CD14-positive monocyte (primary cell): ENCODE data around the gene COX7A2. TPM values are rescaled to one million over a fixed set of nuclear protein-coding genes. Genes with fewer than 3 reads are reported as not detected.
A peak's percentile ranks its signal among the peaks of the same experiment; 100 is the strongest.

Source experiments
- DNase-seq, 3 donors: peaks; one replicate each; pipeline ENCODE4 v3.0.0-alpha.2; 2011 to 2022
- H2AFZ ChIP-seq: 2 replicates; pipeline ENCODE4 v1.6.0; 2012; ENCODE audit warnings: mild to moderate bottlenecking, low read depth, low read length, inconsistent platforms; ENCODE audit not compliant: insufficient read depth, poor library complexity, severe bottlenecking
- H3K27ac ChIP-seq, 2 donors: 1 replicate in 1 of 2; 2 replicates in 1 of 2; pipeline ENCODE4 v1.5.1; 2012 to 2013; ENCODE audit warnings: low read length in 2 of 2, control low read depth in 1 of 2, inconsistent platforms in 1 of 2, low read depth in 1 of 2, mild to moderate bottlenecking in 1 of 2
- H3K27me3 ChIP-seq, 2 donors: one replicate each; pipeline versions ENCODE4 v1.6.0 to v1.6.1; 2011 to 2013; ENCODE audit warnings: low read length in 2 of 2; ENCODE audit not compliant: control insufficient read depth in 2 of 2, insufficient read depth in 2 of 2
- H3K36me3 ChIP-seq, 2 donors: replicated peaks in 1 of 2; 1 replicate in 1 of 2; 2 replicates in 1 of 2; pipeline versions ENCODE4 v1.5.1 to v1.6.1; 2012 to 2013; ENCODE audit warnings: low read length in 2 of 2, control low read depth in 1 of 2, inconsistent platforms in 1 of 2, mild to moderate bottlenecking in 1 of 2; ENCODE audit not compliant: insufficient read depth in 2 of 2, control insufficient read depth in 1 of 2
- H3K4me1 ChIP-seq, 2 donors: 1 replicate in 1 of 2; 2 replicates in 1 of 2; pipeline versions ENCODE4 v1.5.1 to v1.6.1; 2012 to 2013; ENCODE audit warnings: low read length in 2 of 2, control low read depth in 1 of 2, inconsistent platforms in 1 of 2, mild to moderate bottlenecking in 1 of 2, moderate library complexity in 1 of 2; ENCODE audit not compliant: insufficient read depth in 2 of 2, control insufficient read depth in 1 of 2
- H3K4me2 ChIP-seq: replicated peaks from 2 replicates; pipeline ENCODE3; 2012; ENCODE audit warnings: low read length, moderate library complexity, mild to moderate bottlenecking; ENCODE audit not compliant: poor library complexity, severe bottlenecking; ENCODE audit errors: extremely low read depth
- H3K4me3 ChIP-seq, 3 experiments: fragments of 200-600 bp in 1 of 3; sonication (generic) in 1 of 3; replicated peaks in 1 of 3; 1 replicate in 2 of 3; 2 replicates in 1 of 3; pipeline ENCODE4 v1.5.1; 2011 to 2013; ENCODE audit warnings: low read length in 3 of 3, mild to moderate bottlenecking in 3 of 3, control low read depth in 2 of 3, low read depth in 2 of 3, inconsistent platforms in 1 of 3, moderate library complexity in 1 of 3
- H3K79me2 ChIP-seq: 2 replicates; pipeline ENCODE4 v1.6.0; 2012; ENCODE audit warnings: mild to moderate bottlenecking, control low read depth, inconsistent platforms, low read length, moderate library complexity; ENCODE audit not compliant: insufficient read depth
- H3K9ac ChIP-seq: 2 replicates; pipeline ENCODE4 v1.6.0; 2017; ENCODE audit warnings: low read length, mild to moderate bottlenecking; ENCODE audit not compliant: insufficient read depth, poor library complexity, severe bottlenecking
- H3K9me3 ChIP-seq, 2 donors: replicated peaks in 1 of 2; 1 replicate in 1 of 2; 2 replicates in 1 of 2; pipeline versions ENCODE4 v1.5.1 to v1.6.1; 2012 to 2013; ENCODE audit warnings: low read length in 2 of 2, control low read depth in 1 of 2; ENCODE audit not compliant: control insufficient read depth in 1 of 2, insufficient read depth in 1 of 2
- H4K20me1 ChIP-seq: 2 replicates; pipeline ENCODE4 v1.6.0; 2012; ENCODE audit warnings: mild to moderate bottlenecking, low read length, control low read depth, moderate library complexity; ENCODE audit not compliant: insufficient read depth
- H3K27ac Mint-ChIP-seq, 7 donors: one replicate each; pipeline ENCODE4 v1.8.0; 2020; ENCODE audit warnings: mild to moderate bottlenecking in 7 of 7, mixed read lengths in 7 of 7, moderate library complexity in 6 of 7, inconsistent platforms in 2 of 7
- H3K27me3 Mint-ChIP-seq, 3 donors: one replicate each; pipeline ENCODE4 v1.8.0; 2021 to 2022; ENCODE audit warnings: low read depth in 3 of 3, mild to moderate bottlenecking in 3 of 3, mixed read lengths in 3 of 3, moderate library complexity in 3 of 3, inconsistent platforms in 1 of 3
- H3K36me3 Mint-ChIP-seq, 2 donors: one replicate each; pipeline ENCODE4 v1.8.0; 2020; ENCODE audit warnings: mixed read lengths in 2 of 2, inconsistent platforms in 1 of 2, mild to moderate bottlenecking in 1 of 2
- H3K4me1 Mint-ChIP-seq: one replicate; pipeline ENCODE4 v1.8.0; 2020; ENCODE audit warnings: mild to moderate bottlenecking, mixed read lengths
- H3K4me3 Mint-ChIP-seq, 2 donors: one replicate each; pipeline ENCODE4 v1.8.0; 2020; ENCODE audit warnings: mild to moderate bottlenecking in 2 of 2, mixed read lengths in 2 of 2, moderate library complexity in 1 of 2
- H3K9me3 Mint-ChIP-seq, 7 donors: one replicate each; pipeline ENCODE4 v1.8.0; 2020 to 2022; ENCODE audit warnings: mixed read lengths in 7 of 7, mild to moderate bottlenecking in 6 of 7, moderate library complexity in 6 of 7, inconsistent platforms in 2 of 7
- CTCF ChIP-seq: fragments of 200-600 bp; IDR thresholded peaks from one replicate; pipeline ENCODE4 v1.8.0; 2022; ENCODE audit warnings: antibody characterized with exemption, mild to moderate bottlenecking
- WGBS: methylation state at CpG from one replicate; pipeline ENCODE4 v1.1.5; 2013; ENCODE audit warnings: missing lambda C conversion rate; ENCODE audit not compliant: insufficient coverage; 5-methylcytosine and 5-hydroxymethylcytosine counted together
- intact Hi-C, 2 donors: fragments of 100-400 bp; cut with micrococcal nuclease; formaldehyde crosslinking; loops; one replicate each; pipeline versions ENCODE4 v1.15.0 to v1.15.1; 2023
- polyA plus RNA-seq, 3 donors: library from polyadenylated mRNA; depleted of rRNA in 1 of 3; unstranded in 2 of 3; stranded (reverse) in 1 of 3; fragments of 300-500 nt in 2 of 3; fragments of >200 nt in 1 of 3; fragmentation: Illumina TruSeq in 2 of 3; gene quantifications; 1 replicate in 2 of 3; 2 replicates in 1 of 3; pipeline ENCODE4 v1.2.3, GENCODE V29; 2012 to 2021

The COX7A2 gene
- polyA plus RNA-seq, 3 donors = 175 to 846 (median 798) TPM

GRCh38 chr6:75279418-75279817 lies 35.8 kb upstream of the COX7A2 start:
- H3K9me3 ChIP-seq = no peaks in the 10 kb centered on the region
- no peak overlapping the region for H3K4me2 ChIP-seq
- no peak for TF ChIP-seq CTCF
- H3K4me3 ChIP-seq = no peak overlapping the region
- no CpG with 5 or more reads among the region's 2 CpGs for WGBS
- DNase-seq = no peak
- peaks cover 62% of the 10 kb centered on the region for H4K20me1 ChIP-seq
- Mint-ChIP-seq H3K4me1 (peaks cover 66% of the 10 kb centered on the region), H3K9me3 (no peaks in the 10 kb centered on the region), H3K27ac (peak overlapping the region in 1 of 7 donors; percentile 46), H3K4me3 (no peak overlapping the region), H3K36me3 (peaks cover 6% of the 10 kb centered on the region in 2 donors), H3K27me3 (peaks cover 0 to 2% (median 0%) of the 10 kb centered on the region in 3 donors)
- no peaks in the 10 kb centered on the region for H3K27me3 ChIP-seq
- H3K4me1 ChIP-seq = peaks cover 37 to 58% of the 10 kb centered on the region in 2 donors
- H3K79me2 ChIP-seq = peaks cover 100% of the 10 kb centered on the region
- no peak overlapping the region for H3K9ac ChIP-seq
- peak overlapping the region in 1 of 2 donors; percentile 25 for H3K27ac ChIP-seq
- intact Hi-C loops = no loop called here
- H3K36me3 ChIP-seq = peaks cover 0 to 9% of the 10 kb centered on the region in 2 donors
- H2AFZ ChIP-seq = no peak overlapping the region

DNA sequence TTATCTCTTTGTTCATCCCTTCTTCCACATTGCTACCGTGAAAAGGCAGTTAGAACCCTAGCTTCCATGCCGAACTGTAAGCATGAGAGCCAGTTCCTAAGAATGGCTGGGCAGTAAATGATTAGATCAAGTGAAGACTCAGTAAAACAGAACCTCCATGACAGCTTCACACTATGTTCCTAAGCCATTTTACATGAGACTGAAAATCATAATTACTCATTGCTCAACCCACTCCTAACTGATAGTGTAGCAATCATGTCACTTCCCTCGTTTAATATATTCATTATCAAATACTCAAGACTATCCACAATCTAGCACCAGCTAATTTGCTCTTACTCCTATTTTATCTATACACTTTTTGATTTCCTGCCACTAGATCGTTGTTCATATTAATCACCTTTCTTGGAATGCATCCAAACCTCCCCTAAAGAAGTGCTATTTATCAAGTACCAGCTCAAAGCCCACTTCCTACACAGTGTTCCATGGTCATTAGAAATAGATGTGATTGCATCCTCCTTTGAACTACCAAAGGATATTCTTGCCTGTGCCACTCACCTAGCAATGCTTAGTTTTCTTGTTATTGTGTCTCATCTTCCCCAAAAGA lies 35.0 kb upstream of the COX7A2 start:
- Mint-ChIP-seq H3K27ac (peak overlapping the region in 5 of 7 donors; percentile 2 to 64 (median 51)), H3K36me3 (peaks cover 6% of the 10 kb centered on the region in 2 donors), H3K4me3 (no peak overlapping the region), H3K9me3 (no peaks in the 10 kb centered on the region), H3K4me1 (peaks cover 75% of the 10 kb centered on the region), H3K27me3 (peaks cover 0 to 2% (median 0%) of the 10 kb centered on the region in 3 donors)
- Histone ChIP-seq H3K27ac (peak overlapping the region in 1 of 2 donors; percentile 47), H2AFZ (no peak overlapping the region), H3K36me3 (peaks cover 0 to 9% of the 10 kb centered on the region in 2 donors), H3K79me2 (peaks cover 100% of the 10 kb centered on the region), H3K9ac (no peak overlapping the region), H3K4me2 (peak overlapping the region; percentile 1), H4K20me1 (peaks cover 61% of the 10 kb centered on the region), H3K27me3 (no peaks in the 10 kb centered on the region), H3K4me3 (no peak overlapping the region), H3K9me3 (no peaks in the 10 kb centered on the region), H3K4me1 (peaks cover 42 to 62% of the 10 kb centered on the region in 2 donors)
- DNase-seq = peak in 2 of 3 donors; percentile 14 to 26
- intact Hi-C loops = no loop called here
- TF ChIP-seq CTCF = no peak
- 5% methylated on average over 2 of the region's 4 CpGs for WGBS
